T-helper 1 cell (primary cell): ENCODE results near the gene GLIS1.
A peak's percentile ranks its signal among the peaks of the same experiment; 100 is the strongest.
"Not testable (repeated sequence)": the region's sequence is repeated elsewhere in the genome, so short reads cannot be mapped to it uniquely, and the experiment has no call there.

Source experiments
- DNase-seq, 5 donors: peaks; one replicate each; pipeline ENCODE4 v3.0.0-alpha.2; 2012 to 2020

Gene GLIS1

GRCh38 chr1:53556657-53557227 lies 182.2 kb downstream of the GLIS1 start:
- no peak for DNase-seq

- not testable (repeated sequence) for DNase-seq
Measured at GRCh38 chr1:53555620-53556326, 183.2 kb downstream of the GLIS1 start.

- no peak for DNase-seq
Measured at GRCh38 chr1:53554592-53555305, 184.2 kb downstream of the GLIS1 start.

GRCh38 chr1:53553734-53554509 lies 185.0 kb downstream of the GLIS1 start:
- no peak for DNase-seq

GRCh38 chr1:53552981-53553733 lies 185.8 kb downstream of the GLIS1 start:
- peak in 1 of 5 donors; percentile 2 for DNase-seq

- peak in 1 of 5 donors; percentile 4 for DNase-seq
Measured at GRCh38 chr1:53552146-53552861, 186.7 kb downstream of the GLIS1 start.

GRCh38 chr1:53551428-53551995 lies 187.5 kb downstream of the GLIS1 start:
- no peak for DNase-seq

GRCh38 chr1:53550201-53550741 lies 188.7 kb downstream of the GLIS1 start:
- DNase-seq = no peak

GRCh38 chr1:53549781-53550180 lies 189.2 kb downstream of the GLIS1 start:
- no peak for DNase-seq

- no peak for DNase-seq
Measured at GRCh38 chr1:53549287-53549686, 189.7 kb downstream of the GLIS1 start.

- peak in 1 of 5 donors; percentile 3 for DNase-seq
Measured at GRCh38 chr1:53548031-53548491, 190.9 kb downstream of the GLIS1 start.

GRCh38 chr1:53547231-53547790 lies 191.7 kb downstream of the GLIS1 start:
- peak in 1 of 5 donors; percentile 5 for DNase-seq

- DNase-seq = no peak
Measured at GRCh38 chr1:53546409-53547155, 192.4 kb downstream of the GLIS1 start.

- peak in 1 of 5 donors; percentile 6 for DNase-seq
Measured at GRCh38 chr1:53545663-53546408, 193.1 kb downstream of the GLIS1 start.

- peak in 1 of 5 donors; percentile 1 for DNase-seq
Measured at GRCh38 chr1:53544728-53545515, 194.0 kb downstream of the GLIS1 start.

GRCh38 chr1:53543778-53544695 lies 194.9 kb downstream of the GLIS1 start:
- DNase-seq = no peak
